NCI-H2227 (cell line): Measurements from ENCODE around the gene MALAT1.
"Not testable (repeated sequence)": the region's sequence is repeated elsewhere in the genome, so short reads cannot be mapped to it uniquely, and the experiment has no call there.

Experiments used
- DNase-seq: peaks from one replicate; lab custom pipeline; 2025; ENCODE audit not compliant: unreplicated experiment; lab: John Stamatoyannopoulos, UW

MALAT1 gene

GRCh38 chr11:65516135-65516968 is 17.5 kb downstream of the MALAT1 start:
- DNase-seq = no peak

GRCh38 chr11:65518941-65519549 is 20.2 kb downstream of the MALAT1 start:
- DNase-seq = not testable (repeated sequence)

DNA sequence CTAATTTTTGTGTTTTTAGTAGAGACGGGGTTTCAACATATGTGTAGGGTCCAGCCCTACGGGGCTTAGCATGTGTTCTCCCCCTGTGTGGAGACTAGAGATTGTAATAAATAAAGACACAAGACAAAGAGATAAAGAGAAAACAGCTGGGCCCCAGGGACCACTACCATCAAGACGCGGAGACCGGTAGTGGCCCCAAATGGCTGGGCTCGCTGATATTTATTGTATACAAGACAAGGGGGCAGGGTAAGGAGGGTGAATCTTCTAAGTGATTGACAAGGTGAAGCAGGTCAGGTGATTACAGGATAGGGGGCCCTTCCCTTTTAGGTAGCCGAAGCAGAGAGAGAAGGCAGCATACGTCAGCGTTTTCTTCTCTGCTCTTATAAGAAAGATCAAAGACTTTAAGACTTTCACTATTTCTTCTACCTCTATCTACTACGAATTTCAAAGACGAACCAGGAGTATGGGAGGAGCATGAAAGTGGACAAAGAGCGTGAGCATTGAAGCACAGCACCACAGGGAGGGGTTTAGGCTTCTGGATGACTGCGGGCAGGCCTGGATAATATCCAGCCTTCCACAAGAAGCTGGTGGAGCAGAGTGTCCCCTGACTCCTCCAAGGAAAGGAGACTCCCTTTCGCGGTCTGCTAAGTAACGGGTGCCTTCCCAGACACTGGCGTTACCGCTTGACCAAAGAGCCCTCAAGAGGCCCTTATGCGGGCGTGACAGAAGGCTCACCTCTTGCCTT is 23.1 kb downstream of the MALAT1 start:
- DNase-seq = peak; percentile 61

DNA sequence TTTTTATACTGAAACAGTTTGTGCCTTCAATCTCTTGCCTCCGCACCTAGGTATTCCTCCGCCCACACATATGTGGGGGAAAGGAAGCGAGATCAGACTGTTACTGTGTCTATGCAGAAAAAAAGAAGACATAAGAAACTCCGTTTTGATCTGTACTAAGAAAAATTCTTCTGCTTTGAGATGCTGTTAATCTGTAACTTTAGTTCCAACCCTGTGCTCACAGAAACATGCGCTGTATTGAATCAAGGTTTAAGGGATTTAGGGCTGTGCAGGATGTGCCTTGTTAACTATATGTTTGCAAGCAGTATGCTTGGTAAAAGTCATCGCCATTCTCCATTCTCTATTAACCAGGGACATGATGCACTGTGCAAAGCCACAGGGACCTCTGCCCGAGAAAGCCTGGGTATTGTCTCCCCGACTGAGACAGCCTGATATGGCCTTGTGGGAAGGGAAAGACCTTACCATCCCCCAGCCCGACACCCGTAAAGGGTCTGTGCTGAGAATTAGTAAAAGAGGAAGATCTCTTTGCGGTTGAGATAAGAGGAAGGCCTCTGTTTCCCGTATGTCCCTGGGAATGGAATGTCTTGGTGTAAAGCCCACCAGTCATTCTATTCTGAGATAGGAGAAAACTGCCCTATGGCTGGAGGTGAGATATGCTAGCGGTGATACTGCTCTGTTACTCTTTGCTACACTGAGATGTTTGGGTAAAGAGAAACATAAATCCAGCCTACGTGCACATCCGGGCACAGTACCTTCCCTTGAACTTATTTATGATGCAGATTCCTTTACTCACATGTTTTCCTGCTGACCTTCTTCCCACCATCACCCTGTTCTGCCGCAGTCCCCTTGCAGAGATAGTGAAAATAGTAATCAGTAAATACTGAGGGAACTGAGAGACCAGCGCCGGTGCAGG is 24.1 kb downstream of the MALAT1 start:
- not testable (repeated sequence) for DNase-seq

DNA sequence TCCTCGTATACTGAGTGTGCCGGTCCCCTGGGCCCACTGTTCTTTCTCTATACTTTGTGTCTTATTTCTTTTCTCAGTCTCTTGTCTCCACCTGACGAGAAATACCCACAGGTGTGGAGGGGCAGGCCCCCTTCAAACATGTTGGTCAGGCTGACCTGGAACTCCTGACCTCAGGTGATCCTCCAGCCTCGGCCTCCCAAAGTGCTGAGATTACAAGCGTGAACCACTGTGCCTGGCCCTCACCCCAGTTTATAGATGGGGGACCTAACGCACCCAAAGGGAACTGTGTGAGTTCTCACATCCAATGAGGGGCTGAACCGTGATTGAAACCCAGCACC is 24.8 kb downstream of the MALAT1 start:
- DNase-seq = not testable (repeated sequence)

DNA sequence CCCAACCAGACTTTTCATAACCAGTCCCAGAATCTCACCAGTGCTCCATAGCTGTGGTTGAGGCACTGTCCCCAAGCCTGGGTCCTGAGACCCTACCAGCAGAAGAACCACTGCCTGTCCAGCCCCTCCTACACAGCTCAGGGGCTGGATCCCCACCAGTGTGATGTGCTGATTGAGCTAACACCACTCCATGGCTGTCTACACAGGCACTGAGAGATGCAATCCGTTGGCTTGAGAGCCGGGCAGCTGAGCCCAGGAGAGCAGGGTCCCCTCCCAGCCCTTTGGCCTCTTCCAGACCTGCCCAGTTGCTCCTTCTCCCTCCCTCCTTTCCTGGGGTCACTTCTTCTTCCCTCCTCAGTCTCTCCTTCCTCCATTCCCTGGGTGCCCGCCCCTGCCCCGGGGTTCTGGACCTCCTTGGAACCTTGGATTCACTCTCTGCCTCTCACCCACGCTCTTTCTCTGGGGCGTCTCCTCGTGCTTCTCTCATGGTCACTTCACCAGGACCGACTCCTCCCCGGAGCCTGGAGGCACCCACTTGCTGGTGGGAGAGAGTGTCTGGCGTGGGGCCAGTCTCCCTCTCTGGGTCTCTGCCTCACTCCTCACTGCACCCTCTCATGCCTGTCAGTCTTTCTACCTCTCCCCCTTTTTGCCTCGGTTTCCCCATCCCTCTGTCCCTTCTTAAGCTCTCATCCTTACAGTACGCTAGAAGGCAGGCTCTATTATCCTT is 25.3 kb downstream of the MALAT1 start:
- no peak for DNase-seq

DNA sequence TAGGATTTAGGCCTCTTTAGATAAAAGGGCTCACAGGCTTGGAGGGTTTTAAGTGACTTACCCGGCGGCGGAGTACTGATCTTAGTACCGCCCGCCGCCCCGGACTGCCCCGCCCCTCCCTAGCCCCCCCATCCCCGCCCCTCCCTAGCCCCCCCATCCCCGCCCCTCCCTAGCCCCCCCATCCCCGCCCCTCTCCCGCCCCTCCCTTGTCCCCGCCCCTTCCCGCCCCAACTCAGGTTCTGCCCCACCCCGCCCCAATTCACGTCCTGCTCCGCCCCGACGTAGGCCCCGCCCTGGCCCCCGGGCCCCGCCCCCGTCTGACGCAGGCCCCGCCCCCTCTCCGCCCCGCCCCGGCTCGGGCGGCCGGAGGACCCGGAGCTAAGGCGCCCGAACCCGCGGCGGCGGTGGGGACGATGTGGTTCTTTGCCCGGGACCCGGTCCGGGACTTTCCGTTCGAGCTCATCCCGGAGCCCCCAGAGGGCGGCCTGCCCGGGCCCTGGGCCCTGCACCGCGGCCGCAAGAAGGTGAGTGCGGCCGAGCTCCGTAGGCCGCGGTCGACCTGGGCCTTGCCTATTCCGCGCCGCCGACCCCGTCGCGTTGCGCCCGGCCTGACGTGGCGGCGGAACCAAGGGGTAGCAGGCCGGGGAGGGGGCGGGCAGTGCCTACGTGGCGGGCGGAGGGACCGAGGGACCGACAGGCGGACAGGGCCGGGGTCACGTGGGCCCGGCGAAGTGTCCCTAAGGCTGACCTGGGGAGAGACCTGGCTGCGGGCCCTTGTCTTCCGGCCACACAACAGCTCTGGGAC is 26.1 kb downstream of the MALAT1 start, which contains the start of gene SCYL1:
TSS of gene SCYL1 (plus strand) at position 343 of the 805 bp plus-strand sequence. CDS start at position 414, 71 bp downstream.
- peak; percentile 85 for DNase-seq

- DNase-seq = no peak
Observed at GRCh38 chr11:65525546-65526480, 27.0 kb downstream of the MALAT1 start.

DNA sequence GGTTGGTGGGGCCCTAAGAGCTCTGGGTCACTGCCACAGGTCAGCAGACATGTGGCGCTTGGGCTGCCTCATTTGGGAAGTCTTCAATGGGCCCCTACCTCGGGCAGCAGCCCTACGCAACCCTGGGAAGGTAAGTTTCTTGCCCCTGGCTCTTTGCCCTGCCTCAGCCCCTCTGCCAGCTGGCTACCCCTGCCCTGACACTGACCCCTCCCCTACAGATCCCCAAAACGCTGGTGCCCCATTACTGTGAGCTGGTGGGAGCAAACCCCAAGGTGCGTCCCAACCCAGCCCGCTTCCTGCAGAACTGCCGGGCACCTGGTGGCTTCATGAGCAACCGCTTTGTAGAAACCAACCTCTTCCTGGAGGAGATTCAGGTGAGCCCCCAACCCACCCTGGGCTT is 27.9 kb downstream of the MALAT1 start:
- DNase-seq = no peak

DNA sequence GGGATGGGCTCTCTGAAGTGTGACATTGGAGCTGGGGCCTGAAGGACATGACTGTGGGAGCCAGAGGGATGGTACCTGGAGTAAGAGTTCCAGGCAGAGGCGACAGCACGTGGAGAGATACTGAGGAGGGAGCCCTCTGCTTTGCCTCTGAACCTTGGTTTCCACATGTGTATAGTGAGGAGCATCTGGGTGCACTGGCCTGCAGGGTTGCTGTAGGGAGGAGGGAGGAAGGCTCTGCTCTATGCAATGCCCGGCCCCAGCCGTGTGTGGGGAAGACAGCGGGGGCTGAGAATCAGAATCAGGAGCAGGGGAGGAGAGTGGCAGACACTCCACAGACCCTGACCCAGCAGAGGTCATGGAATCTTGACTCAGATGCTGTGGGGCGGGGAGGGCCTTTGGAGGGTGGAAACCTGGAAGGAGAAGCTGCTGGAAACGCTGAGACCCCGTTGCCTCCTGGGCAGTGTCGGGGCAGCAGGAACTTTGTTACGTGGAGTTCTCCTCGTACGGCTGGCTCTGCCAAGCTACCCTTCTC is 30.0 kb downstream of the MALAT1 start:
- DNase-seq = no peak

- DNase-seq = no peak
Observed at GRCh38 chr11:65529475-65530156, 30.8 kb downstream of the MALAT1 start.

DNA sequence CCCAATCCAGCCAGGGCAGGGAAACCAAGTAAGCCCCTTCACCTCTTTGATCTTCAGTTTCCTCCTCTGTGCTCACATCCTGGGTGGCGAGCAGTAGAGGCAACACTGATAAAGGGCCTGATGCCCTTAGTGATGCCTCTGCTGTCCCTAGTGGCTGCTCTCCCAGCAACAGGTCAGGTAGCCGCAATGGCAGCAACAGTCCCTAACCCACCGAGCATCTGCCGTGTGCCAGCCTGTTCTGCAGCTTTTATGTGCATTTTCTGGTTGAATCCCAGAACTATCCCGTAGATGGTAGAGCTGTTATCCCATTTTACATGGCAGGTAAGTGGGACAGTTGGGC is 31.3 kb downstream of the MALAT1 start:
- no peak for DNase-seq

DNA sequence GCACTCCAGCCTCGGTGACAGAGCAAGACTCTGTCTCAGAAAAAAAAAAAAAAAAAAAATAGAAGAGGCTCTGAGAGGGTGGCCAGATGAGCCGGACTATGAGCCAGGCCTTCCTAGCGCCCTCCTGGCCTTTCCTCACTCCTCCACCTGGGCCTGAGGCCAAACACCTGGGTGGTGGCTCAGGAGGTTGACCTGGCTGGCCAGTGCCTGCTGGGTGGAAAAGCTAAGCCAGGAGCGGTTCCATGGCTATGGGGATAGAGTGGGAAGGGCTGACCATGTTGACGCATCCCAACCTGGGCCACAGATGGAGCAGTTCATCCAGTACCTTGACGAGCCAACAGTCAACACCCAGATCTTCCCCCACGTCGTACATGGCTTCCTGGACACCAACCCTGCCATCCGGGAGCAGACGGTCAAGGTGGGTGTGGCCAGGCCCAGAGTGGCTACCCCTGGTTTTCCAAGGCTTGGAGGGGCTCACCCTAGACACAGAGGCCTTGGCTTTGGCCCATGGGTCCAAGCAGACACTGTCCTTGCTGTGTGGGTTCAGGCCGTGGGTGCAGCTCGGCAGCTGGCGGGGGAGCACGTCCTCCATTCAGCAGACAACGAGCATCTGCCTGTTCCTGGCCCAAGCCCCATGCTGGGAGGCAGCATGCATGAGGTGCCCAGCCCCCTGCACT is 33.7 kb downstream of the MALAT1 start:
- no peak for DNase-seq

DNA sequence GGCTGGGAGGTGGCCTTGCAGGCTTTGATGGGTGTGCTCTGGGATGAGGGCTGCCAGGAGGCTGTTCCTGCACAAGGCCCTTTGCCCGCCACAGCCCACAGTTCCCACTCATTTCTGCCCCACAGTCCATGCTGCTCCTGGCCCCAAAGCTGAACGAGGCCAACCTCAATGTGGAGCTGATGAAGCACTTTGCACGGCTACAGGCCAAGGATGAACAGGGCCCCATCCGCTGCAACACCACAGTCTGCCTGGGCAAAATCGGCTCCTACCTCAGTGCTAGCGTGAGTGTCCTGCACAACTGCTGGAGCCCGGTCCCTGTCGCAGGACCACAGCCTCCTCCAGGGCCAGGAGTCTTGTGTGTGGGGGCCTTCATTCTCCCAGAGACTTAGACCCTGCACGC is 36.3 kb downstream of the MALAT1 start:
- no peak for DNase-seq

- DNase-seq = no peak
Observed at GRCh38 chr11:65536412-65537295, 37.8 kb downstream of the MALAT1 start.

- no peak for DNase-seq
Observed at GRCh38 chr11:65537296-65537597, 38.4 kb downstream of the MALAT1 start.
